ENCODE results near the gene AGFG2.
A peak's percentile ranks its signal among the peaks of the same experiment; 100 is the strongest.

The AGFG2 gene

GRCh38 chr7:100573691-100574361 lies 34.8 kb downstream of the AGFG2 start, which contains the start of gene SAP25:
SAP25 (minus strand) TSS chr7:100573900; CDS start chr7:100573742, 158 bp downstream.
- DNase-seq: no peak

GRCh38 chr7:100574362-100575205 lies 35.6 kb downstream of the AGFG2 start:
- DNase-seq: no peak

- DNase-seq: no peak
These were observed 36.2 kb downstream of the AGFG2 start for GRCh38 chr7:100575206-100575631.

- DNase-seq: no peak
These were observed 36.9 kb downstream of the AGFG2 start for GRCh38 chr7:100575746-100576383.

- DNase-seq: no peak
These were observed 37.5 kb downstream of the AGFG2 start for GRCh38 chr7:100576384-100576993.

- no peak for DNase-seq
These were observed 38.1 kb downstream of the AGFG2 start for GRCh38 chr7:100577103-100577502.

GRCh38 chr7:100577507-100577906 lies 38.5 kb downstream of the AGFG2 start:
- no peak for DNase-seq

- no peak for DNase-seq
These were observed 39.5 kb downstream of the AGFG2 start for GRCh38 chr7:100578246-100579183.

- no peak for DNase-seq
These were observed 41.7 kb downstream of the AGFG2 start for GRCh38 chr7:100580466-100581283.

GRCh38 chr7:100582041-100582579 lies 43.1 kb downstream of the AGFG2 start:
- DNase-seq: no peak

GRCh38 chr7:100582650-100583049 lies 43.6 kb downstream of the AGFG2 start:
- no peak for DNase-seq

GRCh38 chr7:100583132-100584053 lies 44.4 kb downstream of the AGFG2 start:
- peak; percentile 70 for DNase-seq

- peak; percentile 64 for DNase-seq
These were observed 45.2 kb downstream of the AGFG2 start for GRCh38 chr7:100584054-100584682.

- DNase-seq: peak; percentile 74
These were observed 45.9 kb downstream of the AGFG2 start for GRCh38 chr7:100584683-100585510.

- no peak for DNase-seq
These were observed 46.7 kb downstream of the AGFG2 start, which contains the start of gene LRCH4 for GRCh38 chr7:100585511-100586265. LRCH4 (minus strand) TSS chr7:100586129; CDS start chr7:100586100, 29 bp downstream.

GRCh38 chr7:100586266-100587025 lies 47.4 kb downstream of the AGFG2 start, which contains the start of gene FBXO24:
FBXO24 (plus strand) TSS chr7:100586328; CDS start chr7:100586626, 298 bp downstream.
- peak; percentile 100 for DNase-seq
